CD14-positive monocyte (primary cell): ENCODE data around the gene PORCN. TPM values are rescaled to one million over a fixed set of nuclear protein-coding genes. Genes with fewer than 3 reads are reported as not detected.

ENCODE experiments used
- DNase-seq, 3 donors: peaks; one replicate each; pipeline ENCODE4 v3.0.0-alpha.2; 2011 to 2022
- H2AFZ ChIP-seq: 2 replicates; pipeline ENCODE4 v1.6.0; 2012; ENCODE audit warnings: mild to moderate bottlenecking, low read depth, low read length, inconsistent platforms; ENCODE audit not compliant: insufficient read depth, poor library complexity, severe bottlenecking
- H3K27ac ChIP-seq, 2 donors: 1 replicate in 1 of 2; 2 replicates in 1 of 2; pipeline ENCODE4 v1.5.1; 2012 to 2013; ENCODE audit warnings: low read length in 2 of 2, control low read depth in 1 of 2, inconsistent platforms in 1 of 2, low read depth in 1 of 2, mild to moderate bottlenecking in 1 of 2
- H3K27me3 ChIP-seq, 2 donors: one replicate each; pipeline versions ENCODE4 v1.6.0 to v1.6.1; 2011 to 2013; ENCODE audit warnings: low read length in 2 of 2; ENCODE audit not compliant: control insufficient read depth in 2 of 2, insufficient read depth in 2 of 2
- H3K36me3 ChIP-seq, 2 donors: replicated peaks in 1 of 2; 1 replicate in 1 of 2; 2 replicates in 1 of 2; pipeline versions ENCODE4 v1.5.1 to v1.6.1; 2012 to 2013; ENCODE audit warnings: low read length in 2 of 2, control low read depth in 1 of 2, inconsistent platforms in 1 of 2, mild to moderate bottlenecking in 1 of 2; ENCODE audit not compliant: insufficient read depth in 2 of 2, control insufficient read depth in 1 of 2
- H3K4me1 ChIP-seq, 2 donors: 1 replicate in 1 of 2; 2 replicates in 1 of 2; pipeline versions ENCODE4 v1.5.1 to v1.6.1; 2012 to 2013; ENCODE audit warnings: low read length in 2 of 2, control low read depth in 1 of 2, inconsistent platforms in 1 of 2, mild to moderate bottlenecking in 1 of 2, moderate library complexity in 1 of 2; ENCODE audit not compliant: insufficient read depth in 2 of 2, control insufficient read depth in 1 of 2
- H3K4me2 ChIP-seq: replicated peaks from 2 replicates; pipeline ENCODE3; 2012; ENCODE audit warnings: low read length, moderate library complexity, mild to moderate bottlenecking; ENCODE audit not compliant: poor library complexity, severe bottlenecking; ENCODE audit errors: extremely low read depth
- H3K4me3 ChIP-seq, 3 experiments: fragments of 200-600 bp in 1 of 3; sonication (generic) in 1 of 3; replicated peaks in 1 of 3; 1 replicate in 2 of 3; 2 replicates in 1 of 3; pipeline ENCODE4 v1.5.1; 2011 to 2013; ENCODE audit warnings: low read length in 3 of 3, mild to moderate bottlenecking in 3 of 3, control low read depth in 2 of 3, low read depth in 2 of 3, inconsistent platforms in 1 of 3, moderate library complexity in 1 of 3
- H3K79me2 ChIP-seq: 2 replicates; pipeline ENCODE4 v1.6.0; 2012; ENCODE audit warnings: mild to moderate bottlenecking, control low read depth, inconsistent platforms, low read length, moderate library complexity; ENCODE audit not compliant: insufficient read depth
- H3K9ac ChIP-seq: 2 replicates; pipeline ENCODE4 v1.6.0; 2017; ENCODE audit warnings: low read length, mild to moderate bottlenecking; ENCODE audit not compliant: insufficient read depth, poor library complexity, severe bottlenecking
- H3K9me3 ChIP-seq, 2 donors: replicated peaks in 1 of 2; 1 replicate in 1 of 2; 2 replicates in 1 of 2; pipeline versions ENCODE4 v1.5.1 to v1.6.1; 2012 to 2013; ENCODE audit warnings: low read length in 2 of 2, control low read depth in 1 of 2; ENCODE audit not compliant: control insufficient read depth in 1 of 2, insufficient read depth in 1 of 2
- H4K20me1 ChIP-seq: 2 replicates; pipeline ENCODE4 v1.6.0; 2012; ENCODE audit warnings: mild to moderate bottlenecking, low read length, control low read depth, moderate library complexity; ENCODE audit not compliant: insufficient read depth
- H3K27ac Mint-ChIP-seq, 7 donors: one replicate each; pipeline ENCODE4 v1.8.0; 2020; ENCODE audit warnings: mild to moderate bottlenecking in 7 of 7, mixed read lengths in 7 of 7, moderate library complexity in 6 of 7, inconsistent platforms in 2 of 7
- H3K27me3 Mint-ChIP-seq, 3 donors: one replicate each; pipeline ENCODE4 v1.8.0; 2021 to 2022; ENCODE audit warnings: low read depth in 3 of 3, mild to moderate bottlenecking in 3 of 3, mixed read lengths in 3 of 3, moderate library complexity in 3 of 3, inconsistent platforms in 1 of 3
- H3K36me3 Mint-ChIP-seq, 2 donors: one replicate each; pipeline ENCODE4 v1.8.0; 2020; ENCODE audit warnings: mixed read lengths in 2 of 2, inconsistent platforms in 1 of 2, mild to moderate bottlenecking in 1 of 2
- H3K4me1 Mint-ChIP-seq: one replicate; pipeline ENCODE4 v1.8.0; 2020; ENCODE audit warnings: mild to moderate bottlenecking, mixed read lengths
- H3K4me3 Mint-ChIP-seq, 2 donors: one replicate each; pipeline ENCODE4 v1.8.0; 2020; ENCODE audit warnings: mild to moderate bottlenecking in 2 of 2, mixed read lengths in 2 of 2, moderate library complexity in 1 of 2
- H3K9me3 Mint-ChIP-seq, 7 donors: one replicate each; pipeline ENCODE4 v1.8.0; 2020 to 2022; ENCODE audit warnings: mixed read lengths in 7 of 7, mild to moderate bottlenecking in 6 of 7, moderate library complexity in 6 of 7, inconsistent platforms in 2 of 7
- WGBS: methylation state at CpG from one replicate; pipeline ENCODE4 v1.1.5; 2013; ENCODE audit warnings: missing lambda C conversion rate; ENCODE audit not compliant: insufficient coverage; 5-methylcytosine and 5-hydroxymethylcytosine counted together
- intact Hi-C, 2 donors: fragments of 100-400 bp; cut with micrococcal nuclease; formaldehyde crosslinking; loops; one replicate each; pipeline versions ENCODE4 v1.15.0 to v1.15.1; 2023
- polyA plus RNA-seq, 3 donors: library from polyadenylated mRNA; depleted of rRNA in 1 of 3; unstranded in 2 of 3; stranded (reverse) in 1 of 3; fragments of 300-500 nt in 2 of 3; fragments of >200 nt in 1 of 3; fragmentation: Illumina TruSeq in 2 of 3; gene quantifications; 1 replicate in 2 of 3; 2 replicates in 1 of 3; pipeline ENCODE4 v1.2.3, GENCODE V29; 2012 to 2021
- TF ChIP-seq, protein P1 (sequence below): fragments of 200-600 bp; IDR thresholded peaks from one replicate; pipeline ENCODE4 v1.8.0; 2022; ENCODE audit warnings: antibody characterized with exemption, mild to moderate bottlenecking

PORCN gene
- polyA plus RNA-seq, 3 donors = 7.5 to 10.5 (median 7.8) TPM

DNA sequence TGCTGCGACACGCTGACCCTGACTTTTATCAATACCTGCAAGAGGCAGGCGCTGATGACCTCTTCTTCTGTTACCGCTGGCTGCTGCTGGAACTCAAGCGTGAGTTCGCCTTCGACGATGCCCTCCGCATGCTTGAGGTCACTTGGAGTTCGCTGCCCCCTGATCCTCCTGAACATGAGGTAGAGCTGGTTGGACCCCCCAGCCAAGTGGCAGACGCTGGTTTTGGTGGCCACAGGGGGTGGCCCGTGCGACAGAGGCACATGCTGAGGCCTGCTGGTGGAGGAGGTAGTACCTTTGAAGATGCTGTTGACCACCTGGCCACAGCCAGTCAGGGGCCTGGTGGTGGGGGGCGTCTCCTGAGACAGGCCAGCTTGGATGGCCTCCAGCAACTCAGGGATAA, 51.3 kb downstream of the PORCN start:
- Histone ChIP-seq H3K27ac (no peak overlapping the region), H4K20me1 (no peaks in the 10 kb centered on the region), H3K9ac (no peak overlapping the region), H3K9me3 (no peaks in the 10 kb centered on the region), H3K27me3 (no peaks in the 10 kb centered on the region), H2AFZ (no peak overlapping the region), H3K79me2 (no peaks in the 10 kb centered on the region), H3K4me3 (no peak overlapping the region), H3K36me3 (peaks cover 34 to 56% of the 10 kb centered on the region in 2 donors), H3K4me1 (no peaks in the 10 kb centered on the region), H3K4me2 (no peak overlapping the region)
- Mint-ChIP-seq H3K36me3 (peaks cover 47 to 51% of the 10 kb centered on the region in 2 donors), H3K9me3 (peaks cover 0 to 4% (median 2%) of the 10 kb centered on the region in 7 donors), H3K27ac (no peak overlapping the region), H3K4me3 (no peak overlapping the region), H3K27me3 (peaks cover 0 to 4% (median 0%) of the 10 kb centered on the region in 3 donors), H3K4me1 (no peaks in the 10 kb centered on the region)
- WGBS = 0% methylated on average over 1 of the region's 14 CpGs
- intact Hi-C loops = no loop called here
- TF ChIP-seq, protein P1, sequence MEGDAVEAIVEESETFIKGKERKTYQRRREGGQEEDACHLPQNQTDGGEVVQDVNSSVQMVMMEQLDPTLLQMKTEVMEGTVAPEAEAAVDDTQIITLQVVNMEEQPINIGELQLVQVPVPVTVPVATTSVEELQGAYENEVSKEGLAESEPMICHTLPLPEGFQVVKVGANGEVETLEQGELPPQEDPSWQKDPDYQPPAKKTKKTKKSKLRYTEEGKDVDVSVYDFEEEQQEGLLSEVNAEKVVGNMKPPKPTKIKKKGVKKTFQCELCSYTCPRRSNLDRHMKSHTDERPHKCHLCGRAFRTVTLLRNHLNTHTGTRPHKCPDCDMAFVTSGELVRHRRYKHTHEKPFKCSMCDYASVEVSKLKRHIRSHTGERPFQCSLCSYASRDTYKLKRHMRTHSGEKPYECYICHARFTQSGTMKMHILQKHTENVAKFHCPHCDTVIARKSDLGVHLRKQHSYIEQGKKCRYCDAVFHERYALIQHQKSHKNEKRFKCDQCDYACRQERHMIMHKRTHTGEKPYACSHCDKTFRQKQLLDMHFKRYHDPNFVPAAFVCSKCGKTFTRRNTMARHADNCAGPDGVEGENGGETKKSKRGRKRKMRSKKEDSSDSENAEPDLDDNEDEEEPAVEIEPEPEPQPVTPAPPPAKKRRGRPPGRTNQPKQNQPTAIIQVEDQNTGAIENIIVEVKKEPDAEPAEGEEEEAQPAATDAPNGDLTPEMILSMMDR = no peak
- DNase-seq = no peak

DNA sequence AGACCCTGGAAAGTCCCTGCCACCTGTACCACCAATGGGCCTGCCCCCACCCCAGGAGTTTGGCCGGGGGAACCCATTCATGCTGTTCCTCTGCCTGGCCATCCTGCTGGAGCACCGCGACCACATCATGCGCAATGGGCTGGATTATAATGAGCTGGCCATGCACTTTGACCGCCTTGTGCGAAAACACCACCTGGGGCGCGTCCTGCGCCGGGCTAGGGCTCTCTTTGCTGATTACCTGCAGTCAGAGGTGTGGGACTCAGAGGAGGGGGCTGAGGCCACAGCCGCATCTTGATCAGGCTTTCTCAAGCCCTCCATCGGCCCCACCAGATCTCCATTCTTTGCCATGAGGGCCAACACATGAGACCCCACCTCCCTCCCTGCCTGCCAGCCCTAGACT, 51.9 kb downstream of the PORCN start:
- Histone ChIP-seq H4K20me1 (no peaks in the 10 kb centered on the region), H3K79me2 (no peaks in the 10 kb centered on the region), H2AFZ (no peak overlapping the region), H3K9me3 (no peaks in the 10 kb centered on the region), H3K4me2 (no peak overlapping the region), H3K36me3 (peaks cover 31 to 50% of the 10 kb centered on the region in 2 donors), H3K4me1 (no peaks in the 10 kb centered on the region), H3K4me3 (no peak overlapping the region), H3K9ac (no peak overlapping the region), H3K27ac (no peak overlapping the region), H3K27me3 (no peaks in the 10 kb centered on the region)
- WGBS = 100% methylated on average over 10 of the region's 12 CpGs
- Mint-ChIP-seq H3K36me3 (peaks cover 41 to 51% of the 10 kb centered on the region in 2 donors), H3K9me3 (peaks cover 0 to 4% (median 2%) of the 10 kb centered on the region in 7 donors), H3K27ac (no peak overlapping the region), H3K27me3 (peaks cover 0 to 3% (median 0%) of the 10 kb centered on the region in 3 donors), H3K4me1 (no peaks in the 10 kb centered on the region), H3K4me3 (no peak overlapping the region)
- intact Hi-C loops = no loop called here
- TF ChIP-seq, protein P1 = no peak
- DNase-seq = no peak
